Mucosa of descending colon (tissue), 3 donors: ENCODE results near the gene ZNF546. TPM values are rescaled to one million over a fixed set of nuclear protein-coding genes. Genes with fewer than 3 reads are reported as not detected.
A peak's percentile ranks its signal among the peaks of the same experiment; 100 is the strongest.
"Not testable (repeated sequence)": the region's sequence is repeated elsewhere in the genome, so short reads cannot be mapped to it uniquely, and the experiment has no call there.

ENCODE experiments used
- ATAC-seq: fragments of 200-7000 bp; cut with Tn5 transposase; one replicate; pipeline ENCODE4 v1.9.1; 2020; ENCODE audit warnings: mild to moderate bottlenecking, moderate library complexity
- DNase-seq, 3 donors: peaks; one replicate each; pipeline ENCODE4 v3.0.0-alpha.2; 2020
- H3K36me3 ChIP-seq: fragments of 200-600 bp; one replicate; pipeline ENCODE4 v1.8.0; 2021; ENCODE audit warnings: low read depth, mild to moderate bottlenecking
- H3K4me1 ChIP-seq: fragments of 200-600 bp; one replicate; pipeline ENCODE4 v1.8.0; 2021; ENCODE audit warnings: low read depth, mild to moderate bottlenecking
- H3K4me3 ChIP-seq: fragments of 200-600 bp; one replicate; pipeline ENCODE4 v1.8.0; 2021; ENCODE audit warnings: mild to moderate bottlenecking
- H3K9me3 ChIP-seq: fragments of 200-600 bp; one replicate; pipeline ENCODE4 v1.8.0; 2021; ENCODE audit warnings: mild to moderate bottlenecking
- intact Hi-C, 2 donors: fragments of 100-400 bp; cut with DNase I in 1 of 2; cut with micrococcal nuclease in 1 of 2; formaldehyde crosslinking; loops; one replicate each; pipeline versions ENCODE4 v1.11.0 to v1.11.1; 2022; cut with DNase I, micrococcal nuclease
- long read RNA-seq, 2 donors: library from polyadenylated mRNA; unstranded; transcript quantifications; one replicate each; pipeline ENCODE4 v2.0.0, GENCODE V29; 2019 to 2021
- total RNA-seq, 3 donors: library from RNA; stranded (reverse); fragmentation: NEBNext Ultra II Directional in 2 of 3; extraction: Animal tissue kit (Norgen Biotek cat#: 25700) in 2 of 3; gene quantifications; one replicate each; pipeline versions ENCODE4 v1.2.1 to v1.2.4, GENCODE V29; 2021 to 2023
- TF ChIP-seq, protein P1 (sequence below): fragments of 200-600 bp; IDR thresholded peaks from one replicate; pipeline ENCODE4 v1.8.0; 2022; ENCODE audit warnings: antibody characterized with exemption, mild to moderate bottlenecking
- donor health status: DM: no; HTN: no; CAD: no; lungs with moderate emphysema.
- donor health status: DM: no; HTN: no; CAD: no.
- donor health status: DM: no; HTN: yes; CAD: no.

Gene ZNF546
- 10 to 100 TPM in 1 of 3 donors, 1 to 10 TPM in 2; 2.3 to 10.2 (median 2.9) TPM for total RNA-seq
- long read RNA-seq, donor 1, partial matches to known transcripts: 0 of 1 reads
- long read RNA-seq, donor 1, other reads (novel, unspliced or antisense): 0 of 1 reads
- long read RNA-seq, donor 2, partial matches to known transcripts: 0 of 1 reads
- long read RNA-seq, donor 2, other reads (novel, unspliced or antisense): 0 of 1 reads

DNA sequence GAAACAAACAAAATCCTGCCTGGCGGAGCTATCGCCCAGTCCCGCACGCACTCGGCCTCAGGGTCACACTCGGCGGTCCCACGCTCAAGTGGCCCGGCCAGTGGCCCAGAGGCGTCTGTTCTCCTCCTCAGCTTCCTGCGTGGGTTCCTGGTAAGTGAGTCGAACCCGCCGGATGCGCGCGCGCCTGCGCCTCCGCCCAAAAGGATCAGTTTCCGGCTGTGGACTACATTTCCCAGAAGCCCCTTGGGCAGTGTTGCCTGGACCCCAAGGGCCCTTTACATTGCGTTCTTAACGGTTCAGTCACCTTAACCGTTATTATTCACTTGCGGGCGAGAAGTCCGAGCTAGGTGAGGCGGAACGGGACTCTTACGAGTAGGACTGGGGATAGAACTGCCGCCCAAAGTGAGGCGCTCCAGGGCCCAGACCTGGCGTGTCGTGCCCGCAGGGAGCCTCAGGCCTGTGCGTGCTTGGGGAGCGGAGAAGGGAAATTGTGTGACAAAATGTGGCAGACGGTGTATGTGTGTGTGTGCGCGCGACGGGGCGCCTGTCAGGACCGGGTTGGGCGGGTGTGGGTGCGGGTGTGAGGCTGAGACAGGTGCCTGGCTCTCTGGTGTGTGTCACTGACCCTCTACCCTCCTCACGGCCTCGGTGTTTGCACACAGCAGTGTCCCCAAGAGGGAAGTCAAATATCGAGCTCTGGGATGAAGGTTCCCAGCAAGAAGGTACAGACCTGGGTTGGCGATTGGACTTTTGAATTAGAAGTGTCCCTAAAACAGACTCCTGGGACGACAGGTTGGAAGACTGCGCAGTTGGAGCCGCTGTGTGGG lies at the start of gene ZNF546:
TSS of gene ZNF546 (plus strand) at position 250 of the 827 bp plus-strand sequence. CDS start 1,267 bp downstream, outside the sequence.
- Histone ChIP-seq H3K9me3 (peaks cover 9% of the 10 kb centered on the region), H3K4me1 (peaks cover 6% of the 10 kb centered on the region), H3K4me3 (peak within 1 kb of the TSS; percentile 42), H3K36me3 (no peaks in the 10 kb centered on the region)
- intact Hi-C loops: no loop called here
- DNase-seq: peak; percentile 92 to 95 (median 94)
- peak; percentile 99 for ATAC-seq
- TF ChIP-seq, protein P1, sequence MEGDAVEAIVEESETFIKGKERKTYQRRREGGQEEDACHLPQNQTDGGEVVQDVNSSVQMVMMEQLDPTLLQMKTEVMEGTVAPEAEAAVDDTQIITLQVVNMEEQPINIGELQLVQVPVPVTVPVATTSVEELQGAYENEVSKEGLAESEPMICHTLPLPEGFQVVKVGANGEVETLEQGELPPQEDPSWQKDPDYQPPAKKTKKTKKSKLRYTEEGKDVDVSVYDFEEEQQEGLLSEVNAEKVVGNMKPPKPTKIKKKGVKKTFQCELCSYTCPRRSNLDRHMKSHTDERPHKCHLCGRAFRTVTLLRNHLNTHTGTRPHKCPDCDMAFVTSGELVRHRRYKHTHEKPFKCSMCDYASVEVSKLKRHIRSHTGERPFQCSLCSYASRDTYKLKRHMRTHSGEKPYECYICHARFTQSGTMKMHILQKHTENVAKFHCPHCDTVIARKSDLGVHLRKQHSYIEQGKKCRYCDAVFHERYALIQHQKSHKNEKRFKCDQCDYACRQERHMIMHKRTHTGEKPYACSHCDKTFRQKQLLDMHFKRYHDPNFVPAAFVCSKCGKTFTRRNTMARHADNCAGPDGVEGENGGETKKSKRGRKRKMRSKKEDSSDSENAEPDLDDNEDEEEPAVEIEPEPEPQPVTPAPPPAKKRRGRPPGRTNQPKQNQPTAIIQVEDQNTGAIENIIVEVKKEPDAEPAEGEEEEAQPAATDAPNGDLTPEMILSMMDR: no peak

DNA sequence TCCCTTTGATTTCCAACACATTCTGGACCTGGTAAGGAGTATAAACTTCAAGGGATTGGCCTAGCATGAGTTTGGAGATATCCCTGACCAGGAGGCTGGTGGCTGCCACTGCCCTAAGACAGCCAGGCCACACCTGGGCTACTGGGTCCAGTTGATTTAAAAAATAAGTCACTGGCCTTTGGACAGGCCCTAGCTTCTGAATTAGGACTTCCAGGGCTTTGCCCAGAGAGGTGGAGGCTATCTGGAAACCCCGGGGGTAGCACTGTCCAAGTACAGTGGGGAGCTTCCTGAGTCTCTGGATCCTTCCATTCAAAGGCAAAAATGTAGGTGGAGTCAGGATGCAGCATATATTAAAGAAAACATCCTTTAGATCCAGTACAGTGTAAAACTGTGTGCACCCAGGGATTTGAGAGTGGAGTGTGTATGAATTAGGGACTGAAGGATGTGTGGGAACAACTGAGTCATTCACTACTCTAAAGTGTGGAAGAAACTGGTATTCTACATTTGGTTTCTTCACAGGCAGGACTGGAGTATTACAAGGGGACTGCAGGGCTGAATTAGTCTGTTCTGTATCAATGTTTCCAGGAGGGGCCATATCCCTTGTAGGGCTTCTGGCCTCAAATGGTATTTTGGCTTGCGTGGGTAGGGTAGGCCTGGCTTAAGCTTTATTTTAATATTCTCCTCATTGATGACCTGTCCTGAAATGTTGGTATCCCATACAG lies 47.7 kb upstream of the ZNF546 start:
- DNase-seq (no peak), ATAC-seq (no peak)
- H3K9me3 ChIP-seq: no peaks in the 10 kb centered on the region
- H3K4me3 ChIP-seq: no peak overlapping the region
- TF ChIP-seq, protein P1: no peak
- intact Hi-C loops: no loop called here
- H3K4me1 ChIP-seq: peaks cover 20% of the 10 kb centered on the region
- H3K36me3 ChIP-seq: no peaks in the 10 kb centered on the region

DNA sequence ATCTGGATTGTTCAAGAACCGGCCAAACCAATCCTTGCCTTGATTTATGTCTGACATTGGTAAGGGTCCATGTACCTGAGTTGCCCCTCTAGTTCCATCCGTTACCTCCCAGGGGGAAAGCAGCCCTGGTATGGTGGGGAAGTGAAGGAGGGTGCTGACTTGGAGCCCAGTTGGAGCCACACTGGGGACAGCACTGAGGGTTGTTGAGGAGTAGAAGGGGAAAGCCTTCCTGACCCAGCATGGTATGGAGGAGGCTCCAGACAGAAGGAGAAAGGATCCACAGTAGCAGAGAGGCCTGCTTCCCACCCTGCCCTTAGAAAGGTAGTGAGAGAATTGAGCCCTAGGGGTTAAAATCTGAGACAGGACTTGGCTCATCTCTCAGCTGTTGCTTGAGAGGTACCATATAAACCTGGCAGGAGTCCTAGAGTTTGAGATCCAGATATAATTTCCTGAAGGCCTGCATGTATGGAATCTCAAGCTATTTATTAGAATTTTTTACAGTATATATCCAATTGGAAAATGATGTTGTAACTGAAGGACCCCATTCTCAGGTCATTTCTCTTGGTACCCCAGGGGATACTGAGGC lies 45.7 kb upstream of the ZNF546 start:
- Histone ChIP-seq H3K4me3 (no peak overlapping the region), H3K4me1 (peaks cover under 1% of the 10 kb centered on the region), H3K36me3 (no peaks in the 10 kb centered on the region), H3K9me3 (no peaks in the 10 kb centered on the region)
- TF ChIP-seq, protein P1: no peak
- intact Hi-C loops: no loop called here
- DNase-seq (no peak), ATAC-seq (peak; percentile 62)

DNA sequence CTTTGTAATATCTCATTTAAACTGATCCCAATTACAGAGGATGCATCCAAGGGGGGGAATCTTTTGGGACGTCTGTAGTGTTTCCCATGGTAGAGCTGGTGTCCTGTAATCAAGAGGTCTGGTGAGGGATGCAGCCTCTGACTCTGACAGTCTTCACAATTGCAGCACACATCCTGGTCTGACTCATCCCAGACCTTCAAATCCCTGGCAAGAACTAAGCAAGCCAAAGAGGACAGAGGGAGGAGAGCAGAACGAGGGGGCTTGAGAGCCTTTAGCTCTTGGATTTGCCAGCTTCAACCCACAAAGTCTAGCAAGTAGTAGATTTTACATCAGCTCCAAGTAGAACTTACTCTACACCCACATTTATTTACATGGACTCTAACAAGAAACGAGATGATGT lies 45.2 kb upstream of the ZNF546 start:
- intact Hi-C loops: no loop called here
- no peaks in the 10 kb centered on the region for H3K4me1 ChIP-seq
- H3K4me3 ChIP-seq: no peak overlapping the region
- no peak for DNase-seq
- no peaks in the 10 kb centered on the region for H3K9me3 ChIP-seq
- peak; percentile 85 for ATAC-seq
- TF ChIP-seq, protein P1: no peak
- no peaks in the 10 kb centered on the region for H3K36me3 ChIP-seq

DNA sequence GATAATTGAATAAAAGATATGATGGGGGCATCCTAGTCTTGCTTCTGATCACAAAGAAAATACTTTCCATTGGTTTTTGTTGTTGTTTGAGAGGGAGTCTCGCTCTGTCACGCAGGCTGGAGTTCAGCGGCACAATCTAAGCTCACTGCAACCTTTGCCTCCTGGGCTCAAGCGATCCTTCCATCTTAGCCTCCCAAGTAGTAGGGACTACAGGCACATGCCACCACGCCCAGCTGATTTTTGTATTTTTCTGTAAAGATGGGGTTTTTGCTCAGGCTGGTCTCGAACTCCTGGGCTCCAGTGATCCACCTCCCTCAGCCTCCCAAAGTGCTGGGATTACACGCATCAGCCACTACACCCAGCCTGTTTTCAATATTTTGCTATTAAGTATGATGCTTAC lies 42.9 kb upstream of the ZNF546 start:
- Histone ChIP-seq H3K4me3 (no peak overlapping the region), H3K4me1 (no peaks in the 10 kb centered on the region), H3K9me3 (no peaks in the 10 kb centered on the region), H3K36me3 (no peaks in the 10 kb centered on the region)
- DNase-seq: no peak
- intact Hi-C loops: no loop called here
- ATAC-seq: no peak
- TF ChIP-seq, protein P1: no peak

DNA sequence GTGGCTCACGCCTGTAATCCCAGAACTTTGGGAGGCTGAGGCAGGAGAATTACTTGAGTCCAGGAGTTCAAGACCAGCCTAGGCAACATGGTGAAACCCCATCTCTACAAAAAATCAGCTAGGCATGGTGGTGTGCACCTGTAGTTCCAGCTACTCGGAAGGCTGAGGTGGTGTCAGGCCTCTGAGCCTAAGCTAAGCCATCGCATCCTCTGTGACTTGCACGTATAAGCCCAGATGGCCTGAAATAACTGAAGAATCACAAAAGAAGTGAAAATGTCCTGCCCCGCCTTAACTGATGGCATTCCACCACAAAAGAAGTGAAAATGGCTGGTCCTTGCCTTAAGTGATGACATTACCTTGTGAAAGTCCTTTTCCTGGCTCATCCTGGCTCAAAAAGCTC lies 39.0 kb upstream of the ZNF546 start:
- H3K4me1 ChIP-seq, H3K36me3 ChIP-seq, intact Hi-C loops, ATAC-seq, H3K9me3 ChIP-seq, H3K4me3 ChIP-seq, DNase-seq: not testable (repeated sequence)

DNA sequence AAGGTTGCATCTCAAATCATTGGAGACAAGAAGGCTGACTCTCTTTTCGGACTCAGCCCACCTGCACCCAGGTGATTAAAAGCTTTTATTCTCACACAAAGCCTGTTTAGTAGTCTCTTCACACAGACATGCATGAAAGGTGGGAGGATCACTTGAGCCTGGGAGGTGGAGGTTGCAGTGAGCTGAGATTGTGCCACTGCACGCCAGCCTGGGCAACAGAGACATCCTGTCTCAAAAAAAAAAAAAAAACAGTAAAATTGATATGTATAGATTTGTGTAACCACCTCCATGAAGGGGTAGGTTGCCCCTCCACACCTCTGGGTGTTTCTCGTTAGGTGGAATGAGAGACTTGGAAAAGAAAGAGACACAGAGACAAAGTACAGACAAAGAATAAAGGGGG lies 37.9 kb upstream of the ZNF546 start:
- intact Hi-C loops, H3K9me3 ChIP-seq, ATAC-seq, DNase-seq, H3K4me1 ChIP-seq, H3K4me3 ChIP-seq, H3K36me3 ChIP-seq: not testable (repeated sequence)

DNA sequence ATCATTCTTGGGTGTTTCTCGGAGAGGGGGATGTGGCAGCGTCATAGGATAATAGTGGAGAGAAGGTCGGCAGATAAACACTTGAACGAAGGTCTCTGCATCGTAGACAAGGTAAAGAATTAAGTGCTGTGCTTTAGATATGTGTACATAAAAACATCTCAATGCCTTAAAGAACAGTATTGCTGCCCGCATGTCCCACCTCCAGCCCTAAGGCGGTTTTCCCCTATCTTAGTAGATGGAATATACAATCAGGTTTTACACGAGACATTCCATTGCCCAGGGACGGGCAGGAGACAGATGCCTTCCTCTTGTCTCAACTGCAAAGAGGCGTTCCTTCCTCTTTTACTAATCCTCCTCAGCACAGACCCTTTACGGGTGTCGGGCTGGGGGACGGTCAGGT lies 37.5 kb upstream of the ZNF546 start:
- intact Hi-C loops, H3K4me3 ChIP-seq, ATAC-seq, DNase-seq, H3K4me1 ChIP-seq, H3K9me3 ChIP-seq, H3K36me3 ChIP-seq: not testable (repeated sequence)
